ENCODE results near the gene PTK7.
A peak's percentile ranks its signal among the peaks of the same experiment; 100 is the strongest.
"Not testable (repeated sequence)": the region's sequence is repeated elsewhere in the genome, so short reads cannot be mapped to it uniquely, and the experiment has no call there.

Gene PTK7

GRCh38 chr6:43125555-43125954 is 49.4 kb downstream of the PTK7 start:
- TF ChIP-seq CTCF (IDR thresholded peaks at IDR 0.05; ENCODE audit: borderline replicate concordance, insufficient read depth, low read depth, low read length) = no peak
- no peak overlapping the region for H3K4me3 ChIP-seq (ENCODE audit: low read depth, low read length)

DNA sequence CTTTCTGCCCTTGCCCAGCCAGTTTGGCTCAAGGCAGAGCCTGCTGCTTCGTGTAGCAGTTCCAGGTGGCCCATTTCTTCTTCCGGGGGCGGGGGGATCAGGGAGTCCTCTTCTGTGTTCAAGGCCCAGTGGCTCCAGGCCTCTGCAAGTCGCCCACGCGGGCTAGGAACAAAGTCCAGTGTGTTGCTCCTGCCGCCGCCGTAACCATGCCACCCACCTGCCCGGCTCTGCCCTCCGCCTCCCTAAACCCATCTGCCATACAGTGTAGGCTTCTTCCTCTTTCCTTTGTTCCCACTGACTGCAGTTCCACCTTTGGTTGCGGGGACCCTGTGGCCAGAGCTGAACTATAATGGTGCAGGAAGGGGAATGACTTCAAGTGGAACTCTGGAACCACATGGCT is 51.1 kb downstream of the PTK7 start:
- TF ChIP-seq CTCF (IDR thresholded peaks at IDR 0.05; ENCODE audit: borderline replicate concordance, insufficient read depth, low read depth, low read length) = no peak
- H3K4me3 ChIP-seq (ENCODE audit: low read depth, low read length) = no peak overlapping the region

- no peak overlapping the region for H3K4me3 ChIP-seq (ENCODE audit: low read depth, low read length)
- no peak for TF ChIP-seq CTCF (IDR thresholded peaks at IDR 0.05; ENCODE audit: borderline replicate concordance, insufficient read depth, low read depth, low read length)
Observed at GRCh38 chr6:43127877-43128276, 51.8 kb downstream of the PTK7 start.

DNA sequence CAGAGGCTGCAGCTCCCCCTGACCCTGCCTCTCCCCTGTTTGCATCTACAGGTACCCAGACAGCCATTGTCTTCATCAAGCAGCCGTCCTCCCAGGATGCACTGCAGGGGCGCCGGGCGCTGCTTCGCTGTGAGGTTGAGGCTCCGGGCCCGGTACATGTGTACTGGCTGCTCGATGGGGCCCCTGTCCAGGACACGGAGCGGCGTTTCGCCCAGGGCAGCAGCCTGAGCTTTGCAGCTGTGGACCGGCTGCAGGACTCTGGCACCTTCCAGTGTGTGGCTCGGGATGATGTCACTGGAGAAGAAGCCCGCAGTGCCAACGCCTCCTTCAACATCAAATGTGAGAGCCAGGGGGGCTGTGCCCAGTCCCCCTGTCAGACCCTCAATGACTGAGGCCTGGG is 52.8 kb downstream of the PTK7 start:
- no peak for TF ChIP-seq CTCF (IDR thresholded peaks at IDR 0.05; ENCODE audit: borderline replicate concordance, insufficient read depth, low read depth, low read length)
- H3K4me3 ChIP-seq (ENCODE audit: low read depth, low read length) = no peak overlapping the region

DNA sequence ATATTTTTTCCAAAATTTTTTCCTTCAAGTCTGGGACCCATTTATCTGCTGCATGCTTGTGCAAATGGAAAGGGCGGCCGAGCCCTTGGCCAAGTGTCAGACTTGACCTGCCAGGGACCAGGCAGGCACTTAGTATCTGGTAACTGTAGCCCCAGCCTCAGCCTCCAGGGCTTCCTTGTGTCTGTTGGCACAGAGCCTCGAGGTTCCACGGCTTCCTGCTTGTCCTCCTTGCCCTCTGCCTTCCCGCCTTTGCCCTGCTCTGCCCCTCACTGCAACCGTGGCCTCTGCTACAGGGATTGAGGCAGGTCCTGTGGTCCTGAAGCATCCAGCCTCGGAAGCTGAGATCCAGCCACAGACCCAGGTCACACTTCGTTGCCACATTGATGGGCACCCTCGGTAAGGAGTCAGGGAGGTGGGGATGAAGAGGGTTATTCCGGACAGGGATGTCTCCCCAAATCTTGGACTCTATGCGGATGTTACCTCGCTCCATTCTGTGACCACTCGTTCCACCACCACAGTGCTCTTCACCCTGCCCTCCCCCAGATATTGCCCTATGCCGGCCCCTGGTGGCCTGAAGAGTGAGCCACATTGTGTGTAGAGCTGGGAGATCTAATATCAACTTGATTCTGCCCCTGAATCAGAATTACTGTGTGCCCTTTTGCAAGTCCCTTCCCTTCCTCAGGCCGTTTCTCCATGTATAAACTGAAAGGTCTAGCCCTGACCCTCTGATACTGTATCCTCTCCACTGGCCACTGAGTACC is 53.5 kb downstream of the PTK7 start:
- no peak overlapping the region for H3K4me3 ChIP-seq (ENCODE audit: low read depth, low read length)

GRCh38 chr6:43130429-43130828 is 54.3 kb downstream of the PTK7 start:
- no peak for TF ChIP-seq CTCF (IDR thresholded peaks at IDR 0.05; ENCODE audit: borderline replicate concordance, insufficient read depth, low read depth, low read length)

More for the DNA sequence above, 53.5 kb downstream of the PTK7 start:
- peak; percentile 37; the same call in 1 of the 2 replicates for TF ChIP-seq CTCF (IDR thresholded peaks at IDR 0.05; ENCODE audit: borderline replicate concordance, insufficient read depth, low read depth, low read length)

GRCh38 chr6:43131379-43131778 is 55.3 kb downstream of the PTK7 start:
- not testable (repeated sequence) for H3K4me3 ChIP-seq (ENCODE audit: low read depth, low read length)

More at GRCh38 chr6:43130429-43130828, 54.3 kb downstream of the PTK7 start:
- H3K4me3 ChIP-seq (ENCODE audit: low read depth, low read length) = no peak overlapping the region
